ENCODE results near the gene HOXD4. TPM values are rescaled to one million over a fixed set of nuclear protein-coding genes. Genes with fewer than 3 reads are reported as not detected.

HOXD4 gene
- total RNA-seq, 2 donors from 2014 or later: 0.52 TPM; not detected in 1

GRCh38 chr2:176130957-176131847 lies 20.1 kb upstream of the HOXD4 start:
- Histone ChIP-seq H3K27ac (peak overlapping the region; percentile 52 to 79), H3K27me3 (peaks cover 37 to 54% of the 10 kb centered on the region in 2 donors), H3K9me3 (no peaks in the 10 kb centered on the region), H3K36me3 (no peaks in the 10 kb centered on the region), H3K4me1 (peaks cover 0 to 24% of the 10 kb centered on the region in 2 donors), H3K4me3 (peak overlapping the region; percentile 38 to 52)
- TF ChIP-seq CTCF (IDR thresholded peaks at IDR 0.05): no peak
- DNase-seq (ENCODE audit: low spot score): no peak

DNA sequence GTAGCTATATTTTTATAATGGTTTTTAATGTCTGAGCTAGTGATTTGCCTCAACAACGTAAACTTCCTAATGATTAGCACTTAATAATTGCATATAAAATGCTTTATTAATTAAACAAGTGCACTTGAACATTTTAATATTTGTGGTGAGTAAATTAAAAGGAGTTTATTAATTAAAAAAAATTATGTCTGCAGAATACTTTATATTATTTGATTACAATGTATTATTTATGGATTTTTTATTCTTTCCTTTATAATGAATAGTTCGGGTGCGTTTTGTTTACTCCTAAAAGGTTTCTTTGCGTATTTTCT lies 19.5 kb upstream of the HOXD4 start:
- TF ChIP-seq CTCF (IDR thresholded peaks at IDR 0.05): no peak
- no peak for DNase-seq (ENCODE audit: low spot score)
- peaks cover 37 to 60% of the 10 kb centered on the region in 2 donors for H3K27me3 ChIP-seq
- no peaks in the 10 kb centered on the region for H3K36me3 ChIP-seq
- H3K9me3 ChIP-seq: no peaks in the 10 kb centered on the region
- H3K4me1 ChIP-seq: peaks cover 0 to 30% of the 10 kb centered on the region in 2 donors
- no peak overlapping the region for H3K27ac ChIP-seq
- H3K4me3 ChIP-seq: no peak overlapping the region

DNA sequence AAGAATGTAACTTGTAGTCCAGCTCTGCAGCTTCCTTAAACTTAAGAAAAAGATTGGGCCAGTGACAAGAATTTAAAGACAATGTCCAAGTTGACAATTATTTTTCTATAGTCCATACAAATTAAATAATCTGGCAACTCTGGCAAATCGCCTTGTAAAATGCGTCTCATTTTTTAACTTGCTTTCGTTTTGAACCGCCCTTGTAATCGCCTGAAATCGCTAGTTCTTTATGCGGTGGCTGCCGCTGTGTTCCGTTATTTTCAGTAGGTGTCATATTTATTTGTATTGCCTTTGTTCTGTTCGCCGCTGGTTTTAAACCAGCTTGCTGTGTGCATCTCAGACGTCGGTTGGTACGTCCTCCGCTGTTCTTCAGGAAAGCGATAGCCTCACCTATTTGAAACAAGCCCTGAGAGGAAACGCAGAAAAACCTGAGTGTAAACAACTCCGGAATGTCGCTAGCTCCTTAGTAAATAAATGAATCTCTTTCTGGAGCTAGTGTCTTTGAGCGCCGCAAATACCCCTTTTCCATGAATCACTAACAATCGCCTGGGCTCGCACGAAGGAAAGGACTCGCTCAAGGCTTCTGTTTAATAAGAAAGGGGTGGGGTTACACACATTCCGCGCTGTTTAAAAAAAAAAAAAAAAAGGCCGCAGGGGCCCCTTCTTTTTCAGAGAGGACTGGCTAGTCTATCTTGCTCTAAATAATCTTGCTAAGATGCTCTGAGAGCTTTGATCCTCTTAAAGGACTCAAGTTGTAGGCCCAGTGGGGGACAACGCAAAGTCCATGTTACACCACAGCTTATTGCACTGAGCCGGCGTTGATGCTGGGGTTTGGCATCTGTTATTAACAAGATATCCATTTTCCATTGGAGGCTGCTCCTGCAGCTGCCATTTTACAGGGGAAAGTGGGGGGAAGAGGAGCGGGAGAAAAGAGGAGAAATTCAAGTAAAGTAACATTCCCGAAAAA lies 18.9 kb upstream of the HOXD4 start:
- H3K4me1 ChIP-seq: peaks cover 0 to 34% of the 10 kb centered on the region in 2 donors
- TF ChIP-seq CTCF (IDR thresholded peaks at IDR 0.05): no peak
- H3K27me3 ChIP-seq: peaks cover 43 to 65% of the 10 kb centered on the region in 2 donors
- no peaks in the 10 kb centered on the region for H3K9me3 ChIP-seq
- peak overlapping the region in 1 of 2 donors; percentile 15 for H3K4me3 ChIP-seq
- no peak overlapping the region for H3K27ac ChIP-seq
- DNase-seq (ENCODE audit: low spot score): no peak
- no peaks in the 10 kb centered on the region for H3K36me3 ChIP-seq

DNA sequence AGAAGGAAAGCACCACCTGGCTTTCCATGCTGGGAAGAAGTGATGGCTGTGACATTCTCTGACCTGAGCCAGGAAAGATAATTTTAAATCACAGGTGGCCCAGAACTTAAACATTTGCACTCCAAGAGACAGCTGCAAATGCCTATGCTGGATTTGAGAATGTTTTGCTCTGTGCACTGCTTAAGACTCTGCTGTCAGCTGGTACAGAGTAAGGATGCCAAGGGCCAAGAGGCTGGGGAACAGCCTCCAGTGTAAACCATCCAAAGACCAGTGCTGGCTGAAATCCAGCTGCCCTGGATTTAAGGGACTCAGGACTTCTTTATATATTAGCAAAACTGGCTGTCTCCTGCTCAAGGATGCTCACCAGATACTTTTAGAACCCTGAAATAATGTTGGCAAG lies 18.0 kb upstream of the HOXD4 start:
- no peak for DNase-seq (ENCODE audit: low spot score)
- H3K9me3 ChIP-seq: no peaks in the 10 kb centered on the region
- H3K27ac ChIP-seq: no peak overlapping the region
- H3K27me3 ChIP-seq: peaks cover 45 to 66% of the 10 kb centered on the region in 2 donors
- no peaks in the 10 kb centered on the region for H3K36me3 ChIP-seq
- peaks cover 0 to 32% of the 10 kb centered on the region in 2 donors for H3K4me1 ChIP-seq
- no peak overlapping the region for H3K4me3 ChIP-seq
- TF ChIP-seq CTCF (IDR thresholded peaks at IDR 0.05): no peak

- H3K27me3 ChIP-seq: peaks cover 45 to 66% of the 10 kb centered on the region in 2 donors
- H3K27ac ChIP-seq: no peak overlapping the region
- H3K9me3 ChIP-seq: no peaks in the 10 kb centered on the region
Observed at GRCh38 chr2:176134035-176134434, 17.3 kb upstream of the HOXD4 start.

More at GRCh38 chr2:176134035-176134434, 17.3 kb upstream of the HOXD4 start:
- no peak for DNase-seq (ENCODE audit: low spot score)
- peaks cover 0 to 26% of the 10 kb centered on the region in 2 donors for H3K4me1 ChIP-seq
- H3K4me3 ChIP-seq: no peak overlapping the region
- no peaks in the 10 kb centered on the region for H3K36me3 ChIP-seq
- TF ChIP-seq CTCF (IDR thresholded peaks at IDR 0.05): no peak
